GM12878 (cell line): ENCODE results near the gene FRAS1.

Experiments
- BCL11A ChIP-seq: IDR thresholded peaks from 2 replicates; pipeline ENCODE4 v1.6.1; 2011; ENCODE audit warnings: low read depth, low read length
- EP300 ChIP-seq, 2 experiments: fragments of 150-350 bp in 1 of 2; IDR thresholded peaks; 2 replicates each; pipeline ENCODE4 v1.6.1; 2011 to 2012; ENCODE audit warnings: low read depth in 2 of 2, low read length in 2 of 2, borderline replicate concordance in 1 of 2, improper control_type of control experiment in 1 of 2, inconsistent platforms in 1 of 2; ENCODE audit not compliant: control insufficient read depth in 1 of 2
- JUND ChIP-seq: IDR thresholded peaks from 2 replicates; pipeline ENCODE4 v1.6.1; 2012; ENCODE audit warnings: low read depth, mild to moderate bottlenecking, low read length, improper control_type of control experiment, moderate library complexity
- POLR2A ChIP-seq: IDR thresholded peaks from 2 replicates; pipeline ENCODE4 v1.6.1; 2011; ENCODE audit warnings: low read depth, mild to moderate bottlenecking, low read length
- POLR2AphosphoS2 ChIP-seq: IDR thresholded peaks from 2 replicates; pipeline ENCODE4 v1.6.1; 2011; ENCODE audit warnings: low read depth, mild to moderate bottlenecking, low read length, improper control_type of control experiment, moderate library complexity
- TF ChIP-seq, protein P1 (sequence below), 3 experiments: IDR thresholded peaks in 2 of 3; conservative IDR thresholded peaks in 1 of 3; 2 replicates each; pipeline ENCODE4 v1.5.1; 2011; ENCODE audit warnings: low read depth in 3 of 3, low read length in 3 of 3, mild to moderate bottlenecking in 3 of 3, control low read depth in 2 of 3, moderate library complexity in 2 of 3, inconsistent platforms in 1 of 3, mixed read lengths in 1 of 3; ENCODE audit not compliant: control insufficient read depth in 2 of 3, insufficient read depth in 1 of 3; ENCODE audit errors: extremely low read depth in 1 of 3
- TF ChIP-seq, protein P2 (sequence below): fragments of 450-650 bp; conservative IDR thresholded peaks from 2 replicates; pipeline ENCODE4 v1.6.1; 2017; ENCODE audit warnings: mild to moderate bottlenecking, moderate library complexity

DNA sequence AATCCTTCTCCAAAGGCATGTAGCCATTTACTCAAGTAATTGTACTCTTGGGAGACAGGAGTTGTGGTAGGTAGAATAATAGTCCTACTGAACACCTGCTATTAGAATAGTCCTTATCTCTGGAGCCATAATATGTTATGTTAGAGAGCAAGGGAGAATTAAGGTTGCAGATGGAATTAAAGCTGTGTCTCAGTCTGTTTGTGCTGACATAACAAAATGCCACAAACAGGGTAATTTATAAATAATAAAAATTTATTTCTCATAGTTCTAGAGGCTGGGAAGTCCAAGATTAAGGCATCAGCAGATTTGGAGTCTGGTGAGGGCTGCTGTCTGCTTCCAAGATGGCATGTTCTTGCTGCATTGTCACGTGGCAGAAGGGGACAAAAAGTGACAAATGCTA lies 24.2 kb upstream of the FRAS1 start:
- TF ChIP-seq, protein P1, sequence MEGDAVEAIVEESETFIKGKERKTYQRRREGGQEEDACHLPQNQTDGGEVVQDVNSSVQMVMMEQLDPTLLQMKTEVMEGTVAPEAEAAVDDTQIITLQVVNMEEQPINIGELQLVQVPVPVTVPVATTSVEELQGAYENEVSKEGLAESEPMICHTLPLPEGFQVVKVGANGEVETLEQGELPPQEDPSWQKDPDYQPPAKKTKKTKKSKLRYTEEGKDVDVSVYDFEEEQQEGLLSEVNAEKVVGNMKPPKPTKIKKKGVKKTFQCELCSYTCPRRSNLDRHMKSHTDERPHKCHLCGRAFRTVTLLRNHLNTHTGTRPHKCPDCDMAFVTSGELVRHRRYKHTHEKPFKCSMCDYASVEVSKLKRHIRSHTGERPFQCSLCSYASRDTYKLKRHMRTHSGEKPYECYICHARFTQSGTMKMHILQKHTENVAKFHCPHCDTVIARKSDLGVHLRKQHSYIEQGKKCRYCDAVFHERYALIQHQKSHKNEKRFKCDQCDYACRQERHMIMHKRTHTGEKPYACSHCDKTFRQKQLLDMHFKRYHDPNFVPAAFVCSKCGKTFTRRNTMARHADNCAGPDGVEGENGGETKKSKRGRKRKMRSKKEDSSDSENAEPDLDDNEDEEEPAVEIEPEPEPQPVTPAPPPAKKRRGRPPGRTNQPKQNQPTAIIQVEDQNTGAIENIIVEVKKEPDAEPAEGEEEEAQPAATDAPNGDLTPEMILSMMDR (IDR thresholded peaks at IDR 0.05 in 2 of 3, conservative IDR thresholded peaks at IDR 0.05 in 1 of 3; ENCODE audit: control insufficient read depth in 2 of 3, extremely low read depth in 1 of 3, insufficient read depth in 1 of 3, low read depth in 3 of 3, low read length in 3 of 3) = no peak
- no peak for TF ChIP-seq POLR2AphosphoS2
- no peak for TF ChIP-seq POLR2A
- no peak for TF ChIP-seq BCL11A
- TF ChIP-seq, protein P2, sequence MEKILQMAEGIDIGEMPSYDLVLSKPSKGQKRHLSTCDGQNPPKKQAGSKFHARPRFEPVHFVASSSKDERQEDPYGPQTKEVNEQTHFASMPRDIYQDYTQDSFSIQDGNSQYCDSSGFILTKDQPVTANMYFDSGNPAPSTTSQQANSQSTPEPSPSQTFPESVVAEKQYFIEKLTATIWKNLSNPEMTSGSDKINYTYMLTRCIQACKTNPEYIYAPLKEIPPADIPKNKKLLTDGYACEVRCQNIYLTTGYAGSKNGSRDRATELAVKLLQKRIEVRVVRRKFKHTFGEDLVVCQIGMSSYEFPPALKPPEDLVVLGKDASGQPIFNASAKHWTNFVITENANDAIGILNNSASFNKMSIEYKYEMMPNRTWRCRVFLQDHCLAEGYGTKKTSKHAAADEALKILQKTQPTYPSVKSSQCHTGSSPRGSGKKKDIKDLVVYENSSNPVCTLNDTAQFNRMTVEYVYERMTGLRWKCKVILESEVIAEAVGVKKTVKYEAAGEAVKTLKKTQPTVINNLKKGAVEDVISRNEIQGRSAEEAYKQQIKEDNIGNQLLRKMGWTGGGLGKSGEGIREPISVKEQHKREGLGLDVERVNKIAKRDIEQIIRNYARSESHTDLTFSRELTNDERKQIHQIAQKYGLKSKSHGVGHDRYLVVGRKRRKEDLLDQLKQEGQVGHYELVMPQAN = no peak
- TF ChIP-seq JUND = no peak
- TF ChIP-seq EP300 (IDR thresholded peaks at IDR 0.05; ENCODE audit: borderline replicate concordance in 1 of 2, control insufficient read depth in 1 of 2, low read depth in 2 of 2, low read length in 2 of 2) = no peak
